Measurements from ENCODE around the gene CELF4.

Gene CELF4

DNA sequence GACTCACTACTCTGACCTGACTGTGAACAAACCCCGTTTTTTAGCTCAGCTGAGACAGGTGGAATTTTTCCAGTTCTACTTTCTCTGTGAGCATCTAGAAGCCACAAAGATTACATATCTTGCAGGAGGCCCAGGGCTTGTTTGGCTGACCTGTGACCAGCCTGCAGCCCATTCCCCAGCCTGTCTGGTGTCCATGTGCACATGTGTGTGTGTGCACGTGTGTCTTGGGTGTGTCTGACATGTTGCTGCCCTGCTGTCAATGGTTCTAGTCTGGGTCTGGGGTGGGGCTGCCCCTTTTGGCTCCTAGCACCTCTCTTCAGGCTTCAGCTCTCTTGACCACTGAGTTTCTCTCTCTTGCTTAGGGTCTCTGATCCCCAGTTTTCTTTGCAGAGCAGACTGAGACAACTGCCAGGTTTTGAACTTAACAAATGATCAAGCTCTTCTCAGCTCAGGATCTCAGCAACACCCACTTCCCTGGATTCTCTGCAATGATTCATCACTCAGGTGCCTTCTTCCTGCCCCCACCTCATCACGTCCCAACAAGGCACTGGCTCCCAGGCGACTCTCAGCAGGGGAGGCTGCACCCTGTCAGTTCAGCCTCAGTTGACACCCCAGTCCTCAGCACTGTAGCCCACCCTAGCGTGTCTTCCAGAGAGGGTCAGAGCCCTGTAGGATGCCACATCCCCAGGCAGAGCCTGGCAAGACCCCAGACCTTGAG is 130.3 kb downstream of the CELF4 start:
- H3K36me3 ChIP-seq (ENCODE audit: control insufficient read depth, insufficient read depth, low read length): no peaks in the 10 kb centered on the region
- H3K27me3 ChIP-seq (replicated peaks; ENCODE audit: control insufficient read depth, insufficient read depth, low read length): peaks cover 1% of the 10 kb centered on the region; the same call in 1 of the 2 replicates
- TF ChIP-seq, protein P1, sequence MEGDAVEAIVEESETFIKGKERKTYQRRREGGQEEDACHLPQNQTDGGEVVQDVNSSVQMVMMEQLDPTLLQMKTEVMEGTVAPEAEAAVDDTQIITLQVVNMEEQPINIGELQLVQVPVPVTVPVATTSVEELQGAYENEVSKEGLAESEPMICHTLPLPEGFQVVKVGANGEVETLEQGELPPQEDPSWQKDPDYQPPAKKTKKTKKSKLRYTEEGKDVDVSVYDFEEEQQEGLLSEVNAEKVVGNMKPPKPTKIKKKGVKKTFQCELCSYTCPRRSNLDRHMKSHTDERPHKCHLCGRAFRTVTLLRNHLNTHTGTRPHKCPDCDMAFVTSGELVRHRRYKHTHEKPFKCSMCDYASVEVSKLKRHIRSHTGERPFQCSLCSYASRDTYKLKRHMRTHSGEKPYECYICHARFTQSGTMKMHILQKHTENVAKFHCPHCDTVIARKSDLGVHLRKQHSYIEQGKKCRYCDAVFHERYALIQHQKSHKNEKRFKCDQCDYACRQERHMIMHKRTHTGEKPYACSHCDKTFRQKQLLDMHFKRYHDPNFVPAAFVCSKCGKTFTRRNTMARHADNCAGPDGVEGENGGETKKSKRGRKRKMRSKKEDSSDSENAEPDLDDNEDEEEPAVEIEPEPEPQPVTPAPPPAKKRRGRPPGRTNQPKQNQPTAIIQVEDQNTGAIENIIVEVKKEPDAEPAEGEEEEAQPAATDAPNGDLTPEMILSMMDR (IDR thresholded peaks at IDR 0.05; ENCODE audit: insufficient read depth, low read length, poor library complexity, severe bottlenecking): no peak
- H3K4me3 ChIP-seq (replicated peaks; ENCODE audit: low read depth, low read length): no peak overlapping the region
- DNase-seq (ENCODE audit: extremely low read depth, insufficient read length): no peak

DNA sequence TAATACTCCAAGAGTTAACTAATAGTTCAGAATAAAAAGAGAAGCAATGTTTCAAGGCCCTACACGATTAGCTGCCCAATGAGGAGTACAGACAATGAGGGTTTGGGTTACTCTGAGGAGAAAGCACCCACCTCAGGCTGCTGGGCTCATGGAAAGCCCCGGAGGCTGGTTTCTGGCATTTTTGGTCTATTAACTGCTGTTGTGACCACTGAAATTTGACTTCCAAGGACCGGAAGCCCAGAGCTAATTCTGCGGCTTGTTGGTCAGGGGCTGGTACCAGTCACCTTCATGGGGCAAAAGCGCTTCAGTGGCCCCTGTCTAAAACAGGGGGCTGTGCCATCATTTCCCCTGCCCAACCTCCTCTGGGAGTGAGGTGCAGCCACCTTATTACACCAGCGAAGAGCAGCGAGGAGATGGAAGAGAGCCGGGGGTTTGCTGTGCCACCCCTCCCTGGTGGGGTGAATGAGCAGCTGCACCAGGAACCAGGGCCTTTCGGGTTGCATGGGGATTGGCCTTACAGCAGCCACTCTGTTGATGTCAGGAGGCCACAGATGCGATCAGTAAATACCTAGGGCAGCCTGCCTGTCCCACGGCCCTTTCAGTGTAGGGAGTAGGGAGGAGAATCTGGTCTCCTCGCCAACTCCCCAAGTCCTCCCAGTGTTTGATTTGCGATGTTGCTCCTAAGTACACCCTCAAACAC is 131.3 kb downstream of the CELF4 start:
- DNase-seq (ENCODE audit: extremely low read depth, insufficient read length): no peak
- H3K36me3 ChIP-seq (ENCODE audit: control insufficient read depth, insufficient read depth, low read length): no peaks in the 10 kb centered on the region
- no peak overlapping the region for H3K4me3 ChIP-seq (replicated peaks; ENCODE audit: low read depth, low read length)
- TF ChIP-seq, protein P1 (IDR thresholded peaks at IDR 0.05; ENCODE audit: insufficient read depth, low read length, poor library complexity, severe bottlenecking): no peak
- H3K27me3 ChIP-seq (replicated peaks; ENCODE audit: control insufficient read depth, insufficient read depth, low read length): peaks cover 1% of the 10 kb centered on the region; the same call in 1 of the 2 replicates

DNA sequence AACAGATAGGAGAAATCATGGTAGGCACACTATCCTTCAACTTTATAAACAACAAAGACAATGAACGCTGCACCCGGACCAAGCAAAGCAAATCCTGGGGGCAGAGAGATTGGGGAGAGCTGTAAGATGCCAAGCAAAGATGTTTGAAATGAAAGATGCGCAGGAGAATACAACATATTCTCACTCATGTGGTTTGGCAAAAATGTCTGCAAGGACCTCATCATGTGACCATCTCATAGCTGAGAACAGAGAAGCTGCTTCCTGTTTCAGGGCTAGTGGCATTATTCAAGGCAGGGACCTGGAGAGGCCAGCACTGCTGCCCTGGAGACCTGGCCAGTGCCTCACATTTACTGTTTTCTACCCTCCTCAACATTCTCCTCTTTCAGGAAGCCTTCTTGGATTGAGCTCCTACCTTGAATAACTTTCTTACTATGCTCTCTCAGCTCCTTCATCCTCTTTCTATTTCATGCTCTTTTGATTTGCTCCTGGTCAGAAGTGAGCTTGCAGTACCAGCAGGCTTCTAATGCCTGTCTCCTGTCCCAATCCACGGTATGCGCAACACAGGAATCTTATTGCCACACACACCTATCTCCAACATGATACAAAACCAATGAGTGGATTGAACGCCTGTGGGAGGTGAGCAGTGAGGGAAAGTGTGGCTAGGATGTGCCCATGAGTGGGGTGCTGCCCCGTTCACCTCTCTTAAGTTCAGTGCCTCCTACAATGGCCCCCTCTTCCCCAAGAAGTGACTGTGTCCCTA is 133.0 kb downstream of the CELF4 start:
- Histone ChIP-seq H3K27me3 (replicated peaks; ENCODE audit: control insufficient read depth, insufficient read depth, low read length) (peaks cover 1% of the 10 kb centered on the region; the same call in 1 of the 2 replicates), H3K36me3 (ENCODE audit: control insufficient read depth, insufficient read depth, low read length) (no peaks in the 10 kb centered on the region), H3K4me3 (replicated peaks; ENCODE audit: low read depth, low read length) (no peak overlapping the region)
- TF ChIP-seq, protein P1 (IDR thresholded peaks at IDR 0.05; ENCODE audit: insufficient read depth, low read length, poor library complexity, severe bottlenecking): no peak
- no peak for DNase-seq (ENCODE audit: extremely low read depth, insufficient read length)

DNA sequence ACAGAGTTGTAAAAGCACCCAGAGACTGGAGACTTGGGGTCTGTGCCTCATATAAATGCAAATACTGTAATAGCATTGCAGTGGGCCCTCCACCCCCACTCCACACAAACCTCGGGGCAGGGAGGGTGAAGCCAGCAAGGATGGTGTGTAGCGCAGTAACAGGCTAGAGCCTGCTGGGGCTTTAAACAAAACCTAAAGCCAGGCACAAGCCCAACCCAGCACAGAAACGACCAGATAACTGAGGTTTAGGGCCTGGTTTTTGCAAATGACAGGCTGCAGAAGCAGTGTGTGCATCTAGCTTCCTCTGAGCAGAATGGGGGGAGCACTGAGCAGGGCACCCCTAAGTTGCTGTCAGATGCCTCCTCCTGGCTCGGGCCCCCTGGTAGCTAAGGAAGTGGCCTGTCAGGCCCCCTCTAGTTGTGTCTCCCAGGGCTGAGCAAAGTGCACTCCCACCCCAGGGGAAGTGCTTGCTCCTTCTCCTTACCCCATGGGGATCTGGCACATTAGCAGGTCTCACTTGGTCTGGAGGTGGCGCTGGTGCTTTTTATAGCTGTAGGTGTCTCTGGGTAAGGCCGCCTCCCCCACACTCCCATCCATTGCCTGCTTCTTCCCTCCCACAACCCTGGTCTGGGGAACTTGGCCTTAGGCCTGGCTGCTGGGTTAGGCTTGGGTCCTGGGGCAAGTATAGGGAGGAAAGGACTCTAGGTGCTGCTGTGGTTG is 135.1 kb downstream of the CELF4 start:
- TF ChIP-seq, protein P1 (IDR thresholded peaks at IDR 0.05; ENCODE audit: insufficient read depth, low read length, poor library complexity, severe bottlenecking): no peak
- Histone ChIP-seq H3K36me3 (ENCODE audit: control insufficient read depth, insufficient read depth, low read length) (no peaks in the 10 kb centered on the region), H3K4me3 (replicated peaks; ENCODE audit: low read depth, low read length) (no peak overlapping the region), H3K27me3 (replicated peaks; ENCODE audit: control insufficient read depth, insufficient read depth, low read length) (peaks cover 1% of the 10 kb centered on the region)
- no peak for DNase-seq (ENCODE audit: extremely low read depth, insufficient read length)

DNA sequence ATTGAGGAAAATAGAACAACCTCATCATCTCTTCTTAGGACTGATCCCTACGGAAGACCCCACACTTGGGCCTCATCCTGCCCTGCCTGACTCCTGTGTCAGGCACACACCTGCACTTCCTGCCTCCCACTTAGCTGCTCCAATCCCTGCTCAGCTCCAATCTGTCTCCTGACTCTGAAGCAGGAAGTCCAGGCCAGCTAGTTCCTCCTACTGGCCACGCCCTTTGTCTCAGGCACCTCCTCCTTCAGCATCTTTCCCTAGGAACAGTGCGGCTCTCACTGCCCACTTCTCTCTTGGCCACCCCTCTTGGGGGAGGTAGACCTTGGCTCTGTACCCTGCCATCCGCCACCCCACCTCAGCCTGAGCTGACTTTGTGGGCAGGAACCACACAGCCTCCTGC is 135.8 kb downstream of the CELF4 start:
- no peak for DNase-seq (ENCODE audit: extremely low read depth, insufficient read length)
- TF ChIP-seq, protein P1 (IDR thresholded peaks at IDR 0.05; ENCODE audit: insufficient read depth, low read length, poor library complexity, severe bottlenecking): no peak
- Histone ChIP-seq H3K4me3 (replicated peaks; ENCODE audit: low read depth, low read length) (no peak overlapping the region), H3K27me3 (replicated peaks; ENCODE audit: control insufficient read depth, insufficient read depth, low read length) (no peaks in the 10 kb centered on the region; the same call in 1 of the 2 replicates), H3K36me3 (ENCODE audit: control insufficient read depth, insufficient read depth, low read length) (no peaks in the 10 kb centered on the region)

Data from GM06990 (cell line).